ENCODE results near the gene LLGL2. TPM values are rescaled to one million over a fixed set of nuclear protein-coding genes. Genes with fewer than 3 reads are reported as not detected.

Gene LLGL2
- total RNA-seq, 2 donors from 2014 or later = 6.4 to 6.8 TPM

DNA sequence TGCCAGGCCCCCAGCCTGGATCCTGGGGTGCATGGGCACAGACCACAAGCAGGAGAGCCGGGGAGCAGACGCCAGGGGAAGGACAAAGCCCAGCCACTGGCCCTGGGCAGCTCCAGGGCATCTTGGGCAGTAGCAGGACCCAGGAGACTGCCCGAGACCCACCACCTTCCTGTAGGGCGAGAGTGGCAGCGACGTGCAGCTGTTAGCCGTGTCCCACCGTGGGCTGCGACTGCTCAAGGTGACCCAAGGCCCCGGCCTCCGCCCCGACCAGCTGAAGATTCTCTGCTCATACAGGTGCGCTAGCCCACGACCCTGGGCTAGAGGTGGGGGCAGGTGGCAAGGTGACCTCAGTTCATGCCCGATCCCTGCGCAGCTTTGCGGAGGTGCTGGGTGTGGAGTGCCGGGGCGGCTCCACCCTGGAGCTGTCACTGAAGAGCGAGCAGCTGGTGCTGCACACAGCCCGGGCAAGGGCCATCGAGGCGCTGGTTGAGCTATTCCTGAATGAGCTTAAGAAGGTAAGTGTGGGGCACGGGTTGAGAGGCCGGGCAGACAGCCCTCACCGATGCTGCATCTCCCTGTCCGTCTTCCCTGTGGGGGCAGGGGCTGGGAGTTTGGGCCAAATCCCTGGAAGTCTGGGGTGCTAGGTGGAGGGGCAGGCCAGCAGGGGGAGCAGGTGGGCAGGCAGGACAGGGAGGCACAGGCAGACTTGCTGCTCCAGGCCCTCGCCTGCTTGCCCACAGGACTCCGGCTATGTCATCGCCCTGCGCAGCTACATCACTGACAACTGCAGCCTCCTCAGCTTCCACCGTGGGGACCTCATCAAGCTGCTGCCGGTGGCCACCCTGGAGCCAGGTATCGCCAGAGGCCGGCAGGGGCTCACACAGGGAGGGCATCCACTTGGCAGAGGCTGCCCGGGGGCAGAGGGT is 94.3 kb downstream of the LLGL2 start:
- intact Hi-C loops (cut with DNase I) = no loop called here
- DNase-seq (ENCODE audit: low spot score) = no peak

DNA sequence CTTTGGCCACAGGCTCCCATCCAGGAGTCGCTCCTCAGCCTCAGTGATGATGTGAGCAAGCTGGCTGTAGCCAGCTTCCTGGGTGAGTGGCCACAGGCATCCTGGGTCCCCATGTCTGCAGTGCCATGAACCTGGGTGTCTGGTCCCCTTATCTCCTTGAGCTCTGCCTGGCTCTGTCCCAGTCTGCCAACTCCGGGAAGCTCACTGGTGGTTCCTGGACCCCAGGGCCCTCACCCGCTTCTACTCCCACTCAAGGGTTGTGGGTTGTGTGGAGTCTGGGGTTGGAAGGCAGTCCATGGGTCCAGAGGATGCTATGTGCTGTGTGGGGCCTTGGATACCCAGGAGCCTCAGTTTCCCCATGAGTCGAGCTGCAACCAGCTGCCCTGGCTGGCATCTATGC is 96.0 kb downstream of the LLGL2 start:
- DNase-seq (ENCODE audit: low spot score) = no peak
- intact Hi-C loops (cut with DNase I) = no loop called here

DNA sequence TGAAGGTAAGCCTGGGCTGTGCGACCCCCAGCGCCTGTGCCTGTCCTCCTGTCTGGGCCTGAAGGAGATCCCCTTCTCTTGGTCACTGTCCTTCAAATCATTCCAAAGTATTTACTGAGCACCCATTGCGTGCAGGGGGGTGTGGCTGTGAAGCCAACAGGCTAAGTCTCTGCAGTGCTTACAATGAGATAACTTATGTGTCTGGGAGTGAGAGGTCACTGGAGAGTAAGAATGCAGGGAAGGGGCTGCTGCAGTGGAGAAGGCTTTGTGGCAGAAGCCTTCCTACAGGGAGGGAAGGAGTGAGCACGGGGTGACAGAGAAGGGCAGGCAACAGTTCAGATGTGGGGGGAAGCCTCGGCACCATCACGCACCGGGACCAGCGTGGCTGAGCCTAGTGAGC is 96.6 kb downstream of the LLGL2 start:
- intact Hi-C loops (cut with DNase I) = no loop called here

DNA sequence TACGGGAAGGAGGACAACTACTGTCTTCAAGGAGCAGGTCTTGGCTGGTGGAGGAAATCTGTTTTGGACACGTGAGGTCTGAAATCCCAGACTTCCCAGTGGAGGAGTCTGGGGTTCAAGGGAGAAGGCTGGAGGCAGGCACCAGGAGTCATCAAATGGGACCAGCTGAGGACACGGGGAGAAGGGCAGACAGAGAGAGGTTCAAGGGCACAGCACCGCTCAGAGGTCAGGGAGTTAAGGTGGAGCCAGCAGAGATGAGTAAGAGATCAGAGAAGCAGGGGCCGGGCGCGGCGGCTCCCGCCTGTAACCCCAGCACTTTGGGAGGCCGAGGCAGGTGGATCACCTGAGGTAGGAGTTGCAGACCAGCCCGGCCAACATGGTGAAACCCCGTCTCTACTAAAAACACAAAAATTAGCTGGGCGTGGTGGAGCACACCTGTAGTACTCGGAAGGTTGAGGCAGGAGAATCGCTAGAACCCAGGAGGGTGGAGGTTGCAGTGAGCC is 97.3 kb downstream of the LLGL2 start:
- intact Hi-C loops (cut with DNase I) = no loop called here
- no peak for DNase-seq (ENCODE audit: low spot score)

More for the DNA sequence above, 96.6 kb downstream of the LLGL2 start:
- no peak for DNase-seq (ENCODE audit: low spot score)

DNA sequence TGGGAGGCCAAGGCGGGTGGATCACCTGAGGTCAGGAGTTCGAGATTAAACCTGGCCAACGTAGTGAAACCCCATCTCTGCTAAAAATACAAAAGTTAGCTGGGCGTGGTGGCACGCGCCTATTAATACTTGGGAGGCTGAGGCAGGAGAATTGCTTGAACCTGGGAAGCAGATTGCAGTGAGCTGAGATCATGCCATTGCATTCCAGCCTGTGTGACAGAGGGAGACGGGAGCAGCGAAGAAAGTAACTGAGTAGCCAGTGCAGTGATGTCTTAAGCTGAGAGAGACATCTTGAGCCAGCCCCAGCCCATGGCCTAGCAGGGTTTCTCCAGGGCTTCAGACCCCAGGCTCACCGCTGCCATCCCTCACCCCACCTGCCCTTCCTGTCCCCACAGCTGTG is 97.9 kb downstream of the LLGL2 start:
- no peak for DNase-seq (ENCODE audit: low spot score)
- intact Hi-C loops (cut with DNase I) = no loop called here

DNA sequence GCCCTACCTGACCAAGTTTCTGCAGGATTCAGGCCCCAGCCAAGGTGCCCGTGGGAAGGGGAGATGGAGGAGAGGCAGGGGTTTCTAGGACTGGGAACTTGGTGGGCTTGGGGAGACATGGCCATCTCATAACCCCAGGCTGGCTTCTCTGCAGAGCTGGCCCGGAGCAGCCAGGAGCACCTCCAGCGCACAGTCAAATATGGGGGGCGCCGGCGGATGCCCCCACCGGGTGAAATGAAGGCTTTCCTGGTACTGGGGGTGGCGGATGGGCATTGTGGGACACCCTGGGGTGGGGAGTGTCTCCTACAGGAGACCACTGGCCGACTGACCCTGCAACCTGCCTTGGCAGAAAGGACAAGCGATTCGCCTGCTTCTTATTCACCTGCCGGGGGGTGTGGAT is 98.5 kb downstream of the LLGL2 start:
- intact Hi-C loops (cut with DNase I) = no loop called here
- no peak for DNase-seq (ENCODE audit: low spot score)

Small RNAs within 50 kb of the gene (microRNA-seq; reads per million reads assigned to microRNA genes)
- gene MIR6785 (ENCODE audit: borderline microRNAs expressed in 2 of 2) = 0 to 0.26 reads per million in 2 donors

Other genes starting within 250 kb of the LLGL2 start
- 10 to 100 TPM in 1 of 2 donors, 1 to 10 TPM in 1; 9.9 to 14.6 TPM for gene SLC25A19, start 236.3 kb upstream of the LLGL2 start, total RNA-seq
- 10 to 100 TPM; 87.2 to 97.8 TPM for gene GRB2, start 120.0 kb upstream of the LLGL2 start, total RNA-seq
- 10 to 100 TPM; 53.8 to 64.3 TPM for gene TMEM94, start 69.1 kb upstream of the LLGL2 start, total RNA-seq
- 10 to 100 TPM; 51.1 to 57.6 TPM for gene CASKIN2, start 10.2 kb upstream of the LLGL2 start, total RNA-seq
- gene TSEN54, start 9.2 kb upstream of the LLGL2 start, total RNA-seq = 10 to 100 TPM in 1 of 2 donors, 1 to 10 TPM in 1; 8.8 to 15.2 TPM
- gene MYO15B, start 62.1 kb downstream of the LLGL2 start, total RNA-seq = 100 to 1,000 TPM in 1 of 2 donors, 10 to 100 TPM in 1; 76.5 to 114 TPM
- under 1 TPM; 0.38 to 0.97 TPM for gene SMIM5, start 107.7 kb downstream of the LLGL2 start, total RNA-seq
- 10 to 100 TPM; 14.5 to 14.8 TPM for gene RECQL5, start 141.5 kb downstream of the LLGL2 start, total RNA-seq
- gene SAP30BP, start 141.6 kb downstream of the LLGL2 start, total RNA-seq = 10 to 100 TPM; 56.7 to 66.1 TPM
- 10 to 100 TPM; 39.4 to 46.6 TPM for gene ITGB4, start 195.8 kb downstream of the LLGL2 start, total RNA-seq
- 10 to 100 TPM; 21.0 to 27.6 TPM for gene GALK1, start 239.5 kb downstream of the LLGL2 start, total RNA-seq

All from posterior vena cava (tissue), 2 donors.